Muscle of leg (tissue), 11 donors: ENCODE data around the gene FAM78A. TPM values are rescaled to one million over a fixed set of nuclear protein-coding genes. Genes with fewer than 3 reads are reported as not detected.

ENCODE experiments used
- DNase-seq: peaks from one replicate; pipeline ENCODE4 v3.0.0; 2013
- H3K27ac ChIP-seq: one replicate; pipeline ENCODE4 v1.5.1; 2013; ENCODE audit warnings: mild to moderate bottlenecking, low read length, control low read depth
- H3K27me3 ChIP-seq: one replicate; pipeline ENCODE4 v1.6.1; 2013; ENCODE audit warnings: low read length; ENCODE audit not compliant: control insufficient read depth, insufficient read depth
- H3K36me3 ChIP-seq: one replicate; pipeline ENCODE4 v1.6.1; 2013; ENCODE audit warnings: low read length; ENCODE audit not compliant: control insufficient read depth, insufficient read depth
- H3K4me1 ChIP-seq: one replicate; pipeline ENCODE4 v1.6.1; 2013; ENCODE audit warnings: low read length; ENCODE audit not compliant: control insufficient read depth, insufficient read depth
- H3K4me3 ChIP-seq: one replicate; pipeline ENCODE4 v1.5.1; 2013; ENCODE audit warnings: low read length, control low read depth
- H3K9me3 ChIP-seq: replicated peaks from 2 replicates; pipeline ENCODE4 v1.6.1; 2013; ENCODE audit warnings: low read depth, low read length; ENCODE audit not compliant: control insufficient read depth
- WGBS: methylation state at CpG from one replicate; pipeline ENCODE4 v1.1.5; 2013; ENCODE audit warnings: missing lambda C conversion rate; ENCODE audit not compliant: insufficient coverage; 5-methylcytosine and 5-hydroxymethylcytosine counted together
- polyA plus RNA-seq, 8 donors: library from polyadenylated mRNA; unstranded; fragments of 120-200 nt; gene quantifications; one replicate each; pipeline versions ENCODE4 v1.2.1 to v1.2.3, GENCODE V29; 2013; ENCODE audit warnings: inconsistent platforms in 1 of 8, low replicate concordance in 1 of 8; ENCODE audit not compliant: insufficient read length in 8 of 8, insufficient read depth in 1 of 8
- total RNA-seq: library from RNA; stranded (reverse); fragments of 120-200 nt; gene quantifications from one replicate; pipeline ENCODE4 v1.2.4, GENCODE V29; 2013

FAM78A gene
- total and polyA plus RNA-seq, 9 donors = 23.0 to 45.2 (median 33.1) TPM

DNA sequence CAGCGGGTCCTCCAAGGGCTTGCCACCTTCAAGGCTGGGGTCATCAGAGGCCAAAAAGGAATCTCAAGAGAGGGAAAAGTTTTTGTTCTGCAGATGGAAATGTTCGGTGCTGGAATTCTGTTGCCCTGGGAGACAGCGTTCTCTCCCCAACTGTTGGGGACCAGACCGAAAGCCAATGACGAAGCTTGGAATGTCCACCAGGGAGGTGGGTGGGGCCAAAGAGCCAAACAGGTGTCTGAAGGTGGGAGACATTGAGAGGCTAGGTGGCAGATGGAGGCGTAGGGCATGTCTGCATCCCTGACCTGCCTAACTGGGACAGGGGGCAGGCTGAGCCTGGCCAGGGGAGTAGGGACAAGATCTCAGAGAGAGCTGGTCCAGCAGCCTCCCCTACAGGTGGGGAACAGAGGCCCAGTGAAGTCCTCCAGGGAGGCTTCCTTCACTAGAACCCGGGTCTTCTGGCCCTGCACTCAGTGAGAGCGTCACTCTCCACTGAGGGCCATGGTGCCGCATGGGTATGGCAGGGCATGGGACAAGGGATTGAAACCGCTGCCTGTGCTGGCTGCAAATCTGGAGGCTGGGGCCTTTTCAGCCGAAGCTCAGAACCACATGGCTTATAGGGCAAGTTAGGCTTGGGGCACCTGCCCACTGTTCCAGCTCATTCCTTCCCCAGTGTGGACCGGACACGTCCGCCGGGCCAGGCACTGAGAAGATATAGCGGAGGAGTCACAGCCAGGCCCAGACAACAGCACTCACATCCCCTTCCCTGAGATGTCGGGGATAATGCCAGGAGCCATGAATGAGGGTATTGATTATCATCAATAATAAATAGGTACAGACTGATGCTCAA is 5.0 kb upstream of the FAM78A start:
- H3K27ac ChIP-seq = no peak overlapping the region
- no peaks in the 10 kb centered on the region for H3K36me3 ChIP-seq
- peaks cover 42% of the 10 kb centered on the region for H3K4me1 ChIP-seq
- 70% methylated on average over 10 of the region's 17 CpGs for WGBS
- H3K9me3 ChIP-seq = no peaks in the 10 kb centered on the region
- no peak for DNase-seq
- H3K27me3 ChIP-seq = peaks cover 31% of the 10 kb centered on the region
- no peak overlapping the region for H3K4me3 ChIP-seq

DNA sequence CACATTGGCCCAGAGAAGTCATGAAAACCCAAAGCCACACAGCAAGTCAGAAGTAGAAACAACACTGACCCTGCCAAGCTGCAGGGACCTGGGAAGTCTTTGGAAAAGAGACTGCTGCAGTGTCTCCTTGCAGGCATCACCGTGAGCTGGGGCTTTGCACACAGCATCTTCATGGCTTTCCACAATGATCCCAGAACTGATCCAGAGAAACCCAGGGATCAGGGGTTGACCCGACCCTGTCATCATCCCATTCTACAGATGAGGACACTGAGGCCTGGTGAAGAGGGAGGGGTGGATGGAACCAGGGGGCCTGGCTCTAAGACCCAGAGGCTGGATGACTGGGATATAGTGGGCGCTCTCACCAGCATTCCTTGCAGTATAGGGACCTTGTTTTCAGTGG is 4.3 kb upstream of the FAM78A start:
- peaks cover 2% of the 10 kb centered on the region for H3K36me3 ChIP-seq
- no peaks in the 10 kb centered on the region for H3K9me3 ChIP-seq
- DNase-seq = no peak
- no peak overlapping the region for H3K27ac ChIP-seq
- no peak overlapping the region for H3K4me3 ChIP-seq
- peaks cover 42% of the 10 kb centered on the region for H3K4me1 ChIP-seq
- 76% methylated on average over 2 of the region's 3 CpGs for WGBS
- peaks cover 38% of the 10 kb centered on the region for H3K27me3 ChIP-seq

DNA sequence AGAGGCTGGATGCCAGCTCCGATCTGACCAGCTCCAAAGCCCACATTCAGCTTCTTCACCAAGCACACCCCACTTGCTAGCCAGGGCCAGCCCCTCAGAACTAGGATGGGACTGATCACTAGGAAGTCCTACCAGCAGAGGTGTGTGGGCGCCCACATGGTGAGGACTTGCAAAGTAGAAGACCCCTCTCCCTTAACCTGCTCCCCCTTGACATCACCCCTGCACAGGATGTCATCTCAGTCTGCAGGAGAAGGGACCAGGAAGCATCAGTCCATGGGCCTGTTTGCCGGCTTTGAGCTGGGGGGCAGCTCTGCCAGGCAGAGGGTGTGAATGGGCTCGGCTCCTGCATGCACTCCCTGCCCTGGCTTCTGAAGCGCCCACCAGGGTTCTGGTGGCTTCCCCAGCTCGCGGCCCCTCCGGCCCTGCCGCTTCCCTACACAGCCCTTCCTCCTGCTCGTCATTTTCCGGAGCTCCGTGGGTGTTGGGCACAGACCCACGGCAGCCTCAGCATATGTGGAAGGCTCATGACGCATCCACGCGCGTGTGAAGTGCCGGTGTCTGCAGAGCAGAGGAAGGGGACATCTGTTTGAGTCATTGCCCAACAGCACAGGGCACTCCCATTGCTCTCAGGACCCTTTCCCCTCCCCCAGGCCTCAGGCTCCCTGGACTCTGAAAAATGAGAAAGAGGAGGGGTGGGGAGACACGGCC is 3.7 kb upstream of the FAM78A start:
- H3K4me1 ChIP-seq = peaks cover 45% of the 10 kb centered on the region
- peaks cover 2% of the 10 kb centered on the region for H3K36me3 ChIP-seq
- no peak overlapping the region for H3K4me3 ChIP-seq
- H3K9me3 ChIP-seq = no peaks in the 10 kb centered on the region
- peaks cover 40% of the 10 kb centered on the region for H3K27me3 ChIP-seq
- no peak for DNase-seq
- no peak overlapping the region for H3K27ac ChIP-seq
- WGBS = 53% methylated on average over 13 of the region's 19 CpGs

DNA sequence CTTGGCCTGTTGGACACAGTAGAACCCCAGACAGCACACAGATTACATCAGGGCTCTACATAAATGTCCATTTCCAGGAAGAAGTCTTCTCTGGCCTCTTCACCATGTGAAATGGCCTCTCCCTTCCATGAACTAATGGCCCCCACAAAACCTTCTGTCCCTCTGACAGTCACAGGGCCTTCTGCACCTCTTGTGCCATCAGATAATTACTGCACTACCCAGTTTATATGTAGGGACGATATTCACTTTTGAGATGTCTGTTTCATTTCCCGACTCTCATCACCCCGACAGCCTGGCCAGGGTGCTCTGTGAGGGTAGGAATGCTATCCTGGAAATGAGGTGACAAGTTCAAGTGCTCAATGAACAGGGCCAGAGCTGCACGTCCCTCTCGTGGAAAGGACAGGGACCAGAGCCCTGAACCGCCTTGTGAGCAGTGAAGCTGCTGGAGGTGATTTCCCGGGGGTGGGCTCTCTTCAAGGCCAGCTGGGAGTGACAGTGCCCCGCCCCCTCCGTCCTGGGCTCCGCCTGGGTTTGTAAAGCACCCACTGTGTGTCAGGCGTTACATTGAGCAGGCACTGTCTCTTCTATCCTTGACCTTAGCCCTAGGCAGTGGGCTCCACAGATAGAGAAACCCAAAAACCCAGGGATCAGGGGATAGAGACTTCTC is 3.0 kb upstream of the FAM78A start:
- DNase-seq = no peak
- H3K4me3 ChIP-seq = no peak overlapping the region
- H3K9me3 ChIP-seq = no peaks in the 10 kb centered on the region
- 57% methylated on average over 9 of the region's 11 CpGs for WGBS
- H3K27ac ChIP-seq = no peak overlapping the region
- peaks cover 41% of the 10 kb centered on the region for H3K27me3 ChIP-seq
- H3K36me3 ChIP-seq = peaks cover 2% of the 10 kb centered on the region
- peaks cover 50% of the 10 kb centered on the region for H3K4me1 ChIP-seq

DNA sequence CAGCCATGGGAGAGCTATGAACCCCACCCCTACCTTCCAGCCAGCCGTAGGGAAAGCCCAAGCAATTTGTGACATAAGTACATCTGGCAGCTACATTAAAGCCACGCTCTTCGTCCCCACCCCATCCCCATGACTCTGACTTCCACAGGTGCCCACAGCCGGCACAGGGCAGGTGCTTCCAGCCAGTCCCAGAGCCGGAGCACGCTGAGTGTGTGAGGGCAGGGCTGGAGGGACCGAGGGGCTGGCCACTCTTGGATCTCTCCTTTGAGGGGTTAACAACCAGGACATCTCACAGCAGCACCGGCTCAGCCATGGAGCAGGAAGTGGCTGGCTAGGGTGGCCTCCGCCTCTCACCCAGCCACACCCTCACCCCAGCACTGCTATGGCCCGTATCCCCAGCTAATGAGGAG is 2.4 kb upstream of the FAM78A start:
- Histone ChIP-seq H3K36me3 (peaks cover 6% of the 10 kb centered on the region), H3K4me1 (peaks cover 56% of the 10 kb centered on the region), H3K4me3 (no peak overlapping the region), H3K9me3 (no peaks in the 10 kb centered on the region), H3K27ac (no peak overlapping the region), H3K27me3 (peaks cover 43% of the 10 kb centered on the region)
- DNase-seq = no peak
- 40% methylated on average over 2 of the region's 10 CpGs for WGBS

DNA sequence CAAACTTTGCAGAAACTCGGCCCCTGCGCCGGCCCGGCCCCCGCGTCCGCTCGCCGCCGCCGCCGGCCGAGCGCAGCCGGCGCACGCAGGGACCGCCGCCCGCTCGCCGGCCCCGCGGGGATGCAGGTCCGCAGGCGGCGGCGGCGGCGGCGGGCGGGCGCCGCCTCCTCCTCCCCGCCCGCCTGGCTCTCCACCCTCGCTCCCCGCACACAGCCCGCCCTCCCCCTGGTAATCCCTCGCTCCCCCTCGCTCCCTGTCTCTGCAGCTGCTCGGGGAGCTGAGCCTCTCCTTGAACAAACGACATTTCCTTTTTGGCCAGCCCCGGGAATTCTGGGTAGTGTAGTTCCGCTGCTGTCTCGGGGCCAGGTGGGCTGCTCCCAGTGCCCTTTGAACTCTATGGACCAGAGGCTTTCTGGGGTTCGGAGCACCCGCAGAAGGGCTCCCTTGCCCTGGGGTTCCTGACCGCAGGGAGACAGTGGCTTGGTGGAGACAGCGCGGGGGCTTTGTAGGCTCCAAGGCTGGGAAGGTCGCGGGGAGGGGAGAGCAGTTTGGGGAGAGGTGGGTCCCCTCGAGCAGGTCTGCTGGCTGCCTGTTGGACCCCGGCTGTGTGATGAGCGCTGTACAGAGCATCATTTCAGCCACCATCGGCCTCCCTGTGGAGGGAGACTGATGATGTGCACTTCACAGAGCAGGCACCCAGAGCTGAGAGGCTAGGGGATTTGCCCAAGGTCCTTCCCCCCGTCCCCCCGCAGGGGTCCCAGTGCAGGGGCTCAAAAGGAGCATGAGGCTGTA is 1.8 kb upstream of the FAM78A start:
- Histone ChIP-seq H3K27ac (no peak overlapping the region), H3K27me3 (peaks cover 40% of the 10 kb centered on the region), H3K4me3 (peak overlapping the region; percentile 47), H3K36me3 (peaks cover 12% of the 10 kb centered on the region), H3K9me3 (no peaks in the 10 kb centered on the region), H3K4me1 (peaks cover 58% of the 10 kb centered on the region)
- peak; percentile 98 for DNase-seq
- WGBS = 8% methylated on average over 55 of the region's 59 CpGs

DNA sequence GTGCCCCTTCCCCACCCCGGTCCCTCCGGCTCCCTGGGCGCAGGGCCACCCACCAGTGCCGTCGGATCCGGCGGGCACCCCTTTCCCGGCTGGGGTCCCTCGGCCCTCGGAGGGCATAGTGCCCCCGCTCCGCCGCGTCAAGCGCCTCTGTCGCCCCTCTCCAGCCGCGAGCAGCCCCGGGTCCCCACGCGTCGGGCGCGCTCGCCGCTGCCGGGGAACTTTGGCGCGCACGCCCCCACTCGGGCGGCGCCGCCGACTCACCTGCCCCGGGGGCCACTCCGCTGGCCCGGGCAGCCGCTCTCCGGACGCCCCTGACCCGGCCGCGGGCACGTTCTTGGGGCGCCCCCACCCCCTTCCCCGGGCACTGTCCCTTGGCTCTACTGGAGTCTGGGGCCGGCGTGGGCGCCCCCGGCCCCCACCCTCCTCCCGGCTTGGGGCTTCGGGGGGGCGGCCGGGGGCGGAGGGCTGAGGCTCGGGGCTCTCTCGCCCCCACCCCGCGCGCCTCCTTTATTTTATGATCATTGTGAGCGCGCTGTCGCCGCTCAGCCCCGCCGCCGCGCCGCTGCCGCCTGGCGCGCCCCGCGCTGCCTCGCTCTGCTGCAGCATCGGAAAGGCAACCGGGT is 1.1 kb upstream of the FAM78A start:
- WGBS = under 1% methylated on average over 72 of the region's 78 CpGs
- Histone ChIP-seq H3K27me3 (peaks cover 36% of the 10 kb centered on the region), H3K27ac (peak overlapping the region; percentile 47), H3K4me3 (peak overlapping the region; percentile 47), H3K36me3 (peaks cover 14% of the 10 kb centered on the region), H3K4me1 (peaks cover 60% of the 10 kb centered on the region), H3K9me3 (no peaks in the 10 kb centered on the region)
- peak; percentile 39 for DNase-seq

DNA sequence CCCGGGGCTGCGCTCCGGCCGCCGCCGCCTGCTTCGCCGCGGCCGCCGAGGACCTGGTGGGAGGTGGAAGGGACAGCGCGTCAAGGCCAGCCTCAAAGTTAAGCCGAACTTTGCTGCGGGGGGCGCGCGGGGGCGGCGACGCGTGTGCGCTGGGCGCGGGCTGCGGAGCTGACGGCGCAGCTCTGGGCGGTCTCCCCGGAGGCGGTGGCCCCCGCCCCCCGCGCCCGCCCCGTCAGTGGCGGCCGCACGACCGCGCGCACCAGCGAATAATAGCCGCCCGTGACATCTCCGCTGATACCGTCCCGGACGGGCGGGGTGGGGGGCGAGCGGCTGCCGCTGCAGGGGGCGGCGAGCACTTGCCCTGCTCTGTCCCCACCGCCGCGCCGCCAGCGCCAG is 579 bp upstream of the FAM78A start:
- Histone ChIP-seq H3K4me3 (peak overlapping the region; percentile 47), H3K36me3 (peaks cover 14% of the 10 kb centered on the region), H3K27ac (peak overlapping the region; percentile 47), H3K27me3 (peaks cover 31% of the 10 kb centered on the region), H3K4me1 (peaks cover 59% of the 10 kb centered on the region), H3K9me3 (no peaks in the 10 kb centered on the region)
- WGBS = under 1% methylated on average over 60 of the region's 60 CpGs
- peak; percentile 51 for DNase-seq

DNA sequence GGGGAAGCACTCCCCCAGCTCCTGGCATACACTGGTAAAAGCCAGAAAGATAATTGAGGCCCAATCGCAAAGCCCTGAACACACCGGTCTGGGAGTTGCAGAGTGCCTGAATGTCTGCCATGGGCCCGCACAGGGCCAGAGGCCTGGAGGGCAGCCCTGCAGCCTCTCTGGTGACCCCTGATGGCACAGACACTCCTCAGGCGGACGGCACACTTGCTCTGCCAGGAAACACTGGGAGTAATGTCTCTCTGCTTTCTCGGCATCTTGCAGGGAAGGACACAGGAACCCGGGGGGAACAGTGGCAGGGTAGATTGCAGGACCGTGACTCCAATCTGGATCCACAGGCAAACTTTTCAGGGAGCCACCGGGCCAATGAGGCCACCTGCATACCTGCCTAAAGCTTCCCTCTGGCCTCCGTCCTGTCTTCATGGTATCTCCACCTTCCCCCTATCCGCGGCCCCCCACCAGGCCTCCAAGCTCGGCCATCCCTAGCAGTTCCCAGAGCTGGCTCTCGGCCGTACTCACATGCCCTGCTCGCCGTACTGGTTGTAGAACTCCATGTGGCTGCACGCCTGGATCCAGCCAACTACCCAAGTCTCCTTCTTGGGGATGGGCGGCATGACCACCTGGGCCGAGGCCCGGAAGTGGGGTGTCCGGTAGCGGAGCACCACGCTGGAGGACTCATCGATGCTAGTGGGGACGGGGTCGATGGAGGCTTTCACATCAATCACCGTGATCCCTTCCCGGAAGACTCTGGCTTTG is 797 bp downstream of the FAM78A start:
- peak overlapping the region; percentile 67 for H3K4me3 ChIP-seq
- peak overlapping the region; percentile 93 for H3K27ac ChIP-seq
- H3K36me3 ChIP-seq = peaks cover 14% of the 10 kb centered on the region
- H3K9me3 ChIP-seq = no peaks in the 10 kb centered on the region
- DNase-seq = peak; percentile 56
- WGBS = 60% methylated on average over 27 of the region's 29 CpGs
- peaks cover 18% of the 10 kb centered on the region for H3K27me3 ChIP-seq
- peaks cover 64% of the 10 kb centered on the region for H3K4me1 ChIP-seq
